Stomach smooth muscle (tissue), 2 donors: Measurements from ENCODE around the gene PLEKHO2.
A peak's percentile ranks its signal among the peaks of the same experiment; 100 is the strongest.

Source experiments
- H3K27ac ChIP-seq: one replicate; pipeline ENCODE4 v1.7.0; 2013; ENCODE audit warnings: mild to moderate bottlenecking, low read length, inconsistent platforms
- H3K27me3 ChIP-seq, 2 donors: one replicate each; pipeline ENCODE4 v1.7.0; 2013; ENCODE audit warnings: low read length in 2 of 2; ENCODE audit not compliant: insufficient read depth in 2 of 2, control insufficient read depth in 1 of 2
- H3K36me3 ChIP-seq, 2 donors: one replicate each; pipeline ENCODE4 v1.7.0; 2013; ENCODE audit warnings: low read length in 2 of 2; ENCODE audit not compliant: control insufficient read depth in 2 of 2, insufficient read depth in 2 of 2
- H3K4me1 ChIP-seq: one replicate; pipeline ENCODE4 v1.7.0; 2013; ENCODE audit warnings: low read length; ENCODE audit not compliant: control insufficient read depth, insufficient read depth
- H3K4me3 ChIP-seq, 2 donors: one replicate each; pipeline ENCODE4 v1.7.0; 2013; ENCODE audit warnings: low read length in 2 of 2
- H3K9ac ChIP-seq, 2 donors: one replicate each; pipeline ENCODE4 v1.7.0; 2013; ENCODE audit warnings: low read length in 2 of 2, mild to moderate bottlenecking in 1 of 2
- H3K9me3 ChIP-seq, 2 donors: one replicate each; pipeline ENCODE4 v1.7.0; 2013; ENCODE audit warnings: low read length in 2 of 2; ENCODE audit not compliant: control insufficient read depth in 2 of 2
- donor health status: healthy.
- donor health status: Pancreatic carcinoma.

PLEKHO2 gene

GRCh38 chr15:64893481-64894394, 52.0 kb downstream of the PLEKHO2 start:
- Histone ChIP-seq H3K4me3 (peak overlapping the region; percentile 54 to 66), H3K9ac (peak overlapping the region; percentile 57 to 68), H3K9me3 (no peaks in the 10 kb centered on the region), H3K27me3 (no peaks in the 10 kb centered on the region), H3K36me3 (no peaks in the 10 kb centered on the region), H3K27ac (peak overlapping the region; percentile 64), H3K4me1 (peaks cover 34% of the 10 kb centered on the region)

- Histone ChIP-seq H3K4me1 (peaks cover 34% of the 10 kb centered on the region), H3K27ac (peak overlapping the region; percentile 64), H3K27me3 (no peaks in the 10 kb centered on the region), H3K36me3 (no peaks in the 10 kb centered on the region), H3K9ac (peak overlapping the region; percentile 57 to 68), H3K4me3 (peak overlapping the region; percentile 54 to 66), H3K9me3 (no peaks in the 10 kb centered on the region)
These were observed 52.8 kb downstream of the PLEKHO2 start for GRCh38 chr15:64894395-64895056.

GRCh38 chr15:64895285-64896065, 53.8 kb downstream of the PLEKHO2 start:
- peaks cover 34% of the 10 kb centered on the region for H3K4me1 ChIP-seq
- no peaks in the 10 kb centered on the region for H3K36me3 ChIP-seq
- peak overlapping the region; percentile 17 to 65 for H3K4me3 ChIP-seq
- no peaks in the 10 kb centered on the region for H3K27me3 ChIP-seq
- H3K9ac ChIP-seq: peak overlapping the region; percentile 46 to 73
- no peaks in the 10 kb centered on the region for H3K9me3 ChIP-seq
- peak overlapping the region; percentile 31 for H3K27ac ChIP-seq

GRCh38 chr15:64896371-64897069, 54.8 kb downstream of the PLEKHO2 start:
- peaks cover 5 to 6% of the 10 kb centered on the region in 2 donors for H3K9me3 ChIP-seq
- H3K36me3 ChIP-seq: no peaks in the 10 kb centered on the region
- peak overlapping the region; percentile 31 for H3K27ac ChIP-seq
- no peak overlapping the region for H3K4me3 ChIP-seq
- H3K9ac ChIP-seq: no peak overlapping the region
- H3K27me3 ChIP-seq: no peaks in the 10 kb centered on the region
- peaks cover 34% of the 10 kb centered on the region for H3K4me1 ChIP-seq

- Histone ChIP-seq H3K9me3 (peaks cover 5 to 6% of the 10 kb centered on the region in 2 donors), H3K4me3 (no peak overlapping the region), H3K27ac (peak overlapping the region; percentile 24), H3K4me1 (peaks cover 32% of the 10 kb centered on the region), H3K36me3 (no peaks in the 10 kb centered on the region), H3K9ac (no peak overlapping the region), H3K27me3 (no peaks in the 10 kb centered on the region)
These were observed 55.8 kb downstream of the PLEKHO2 start for GRCh38 chr15:64897345-64897985.

- Histone ChIP-seq H3K27me3 (no peaks in the 10 kb centered on the region), H3K9ac (no peak overlapping the region), H3K4me3 (no peak overlapping the region), H3K9me3 (peaks cover 5 to 6% of the 10 kb centered on the region in 2 donors), H3K4me1 (peaks cover 29% of the 10 kb centered on the region), H3K36me3 (no peaks in the 10 kb centered on the region), H3K27ac (no peak overlapping the region)
These were observed 56.7 kb downstream of the PLEKHO2 start for GRCh38 chr15:64898406-64898805.

GRCh38 chr15:64901141-64901540, 59.4 kb downstream of the PLEKHO2 start:
- no peaks in the 10 kb centered on the region for H3K36me3 ChIP-seq
- no peaks in the 10 kb centered on the region for H3K27me3 ChIP-seq
- H3K27ac ChIP-seq: no peak overlapping the region
- no peak overlapping the region for H3K4me3 ChIP-seq
- no peak overlapping the region for H3K9ac ChIP-seq
- H3K4me1 ChIP-seq: peaks cover 12% of the 10 kb centered on the region
- H3K9me3 ChIP-seq: peaks cover 5 to 6% of the 10 kb centered on the region in 2 donors

- Histone ChIP-seq H3K27ac (no peak overlapping the region), H3K36me3 (no peaks in the 10 kb centered on the region), H3K4me1 (peaks cover 12% of the 10 kb centered on the region), H3K27me3 (no peaks in the 10 kb centered on the region), H3K9me3 (peaks cover 5 to 6% of the 10 kb centered on the region in 2 donors), H3K4me3 (no peak overlapping the region), H3K9ac (no peak overlapping the region)
These were observed 60.2 kb downstream of the PLEKHO2 start for GRCh38 chr15:64901914-64902313.

GRCh38 chr15:64902863-64903262, 61.1 kb downstream of the PLEKHO2 start:
- Histone ChIP-seq H3K27me3 (no peaks in the 10 kb centered on the region), H3K9ac (no peak overlapping the region), H3K9me3 (peaks cover 5 to 6% of the 10 kb centered on the region in 2 donors), H3K27ac (no peak overlapping the region), H3K36me3 (no peaks in the 10 kb centered on the region), H3K4me3 (no peak overlapping the region), H3K4me1 (peaks cover 7% of the 10 kb centered on the region)
